HEK293 (cell line): ENCODE measurements around the gene RPL19.

Source experiments
- CTCF ChIP-seq: fragments of 450-650 bp; formaldehyde crosslinking; IDR thresholded peaks from 2 replicates; pipeline ENCODE4 v1.5.1; 2016; ENCODE audit warnings: missing biosample characterization, missing genetic modification characterization
- GLI2 ChIP-seq: fragments of 450-650 bp; formaldehyde crosslinking; IDR thresholded peaks from 2 replicates; pipeline ENCODE4; 2017; ENCODE audit warnings: missing biosample characterization, missing genetic modification characterization, low read depth, borderline replicate concordance
- ZFP3 ChIP-seq: fragments of 450-650 bp; formaldehyde crosslinking; IDR thresholded peaks from 2 replicates; pipeline ENCODE4 v1.5.1; 2016; ENCODE audit warnings: low read depth, missing biosample characterization, missing genetic modification characterization
- ZNF184 ChIP-seq: fragments of 450-650 bp; IDR thresholded peaks from 2 replicates; pipeline ENCODE4 v1.5.1; 2018; ENCODE audit warnings: missing biosample characterization, mild to moderate bottlenecking, missing genetic modification characterization
- ZNF2 ChIP-seq: fragments of 450-650 bp; formaldehyde crosslinking; IDR thresholded peaks from 2 replicates; pipeline ENCODE4 v1.5.1; 2016; ENCODE audit warnings: missing biosample characterization, missing genetic modification characterization
- ZNF768 ChIP-seq: fragments of 450-650 bp; formaldehyde crosslinking; IDR thresholded peaks from 2 replicates; pipeline ENCODE4 v1.5.1; 2018; ENCODE audit warnings: missing biosample characterization, mild to moderate bottlenecking, missing genetic modification characterization

GRCh38 chr17:39225308-39225958 is 25.4 kb downstream of the RPL19 start, which contains the start of gene STAC2:
- TF ChIP-seq ZNF184 (tag by site-specific recombination): no peak
- TF ChIP-seq GLI2 (tag by site-specific recombination): no peak
- TF ChIP-seq ZNF2: no peak
- no peak for TF ChIP-seq CTCF (tag by site-specific recombination)
- TF ChIP-seq ZNF768 (tag by site-specific recombination): no peak
- no peak for TF ChIP-seq ZFP3
